Ovary (tissue), 3 donors: ENCODE measurements around the gene AP4B1.

Source experiments
- EP300 ChIP-seq: sonication (generic); formaldehyde crosslinking; IDR thresholded peaks from one replicate; pipeline ENCODE4 v1.6.1; 2017; ENCODE audit warnings: antibody characterized with exemption
- POLR2A ChIP-seq: fragments of 450-650 bp; IDR thresholded peaks from one replicate; pipeline ENCODE4 v1.6.1; 2017; ENCODE audit warnings: antibody characterized with exemption, mild to moderate bottlenecking, moderate library complexity
- TF ChIP-seq, protein P1 (sequence below), 3 donors: fragments of 450-650 bp in 2 of 3; fragments of 200-600 bp in 1 of 3; IDR thresholded peaks; one replicate each; pipeline versions ENCODE4 v1.5.1 to v1.8.0; 2016 to 2022; ENCODE audit warnings: antibody characterized with exemption in 3 of 3, mild to moderate bottlenecking in 1 of 3
- donor health status: DM: no; HTN: no; CAD: no.

DNA sequence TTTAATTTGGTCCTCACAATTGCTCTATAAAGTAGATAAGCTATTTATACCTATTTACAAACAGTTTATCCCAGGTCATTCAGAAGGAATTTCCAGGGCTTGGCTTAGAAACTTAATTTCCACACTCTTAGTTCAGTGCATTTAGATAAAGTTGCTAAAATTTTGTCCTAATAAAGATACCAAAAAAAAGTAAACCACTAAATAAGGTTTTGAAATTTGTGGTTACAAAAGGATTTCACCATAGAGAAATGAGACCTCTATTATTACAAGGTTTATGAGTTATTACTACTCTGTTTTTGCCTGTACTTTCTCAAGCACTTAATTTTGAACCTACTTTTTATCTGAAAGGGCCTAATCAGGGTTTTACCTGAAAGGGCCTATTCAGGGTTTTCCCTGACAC lies 55.5 kb downstream of the AP4B1 start:
- TF ChIP-seq, protein P1, sequence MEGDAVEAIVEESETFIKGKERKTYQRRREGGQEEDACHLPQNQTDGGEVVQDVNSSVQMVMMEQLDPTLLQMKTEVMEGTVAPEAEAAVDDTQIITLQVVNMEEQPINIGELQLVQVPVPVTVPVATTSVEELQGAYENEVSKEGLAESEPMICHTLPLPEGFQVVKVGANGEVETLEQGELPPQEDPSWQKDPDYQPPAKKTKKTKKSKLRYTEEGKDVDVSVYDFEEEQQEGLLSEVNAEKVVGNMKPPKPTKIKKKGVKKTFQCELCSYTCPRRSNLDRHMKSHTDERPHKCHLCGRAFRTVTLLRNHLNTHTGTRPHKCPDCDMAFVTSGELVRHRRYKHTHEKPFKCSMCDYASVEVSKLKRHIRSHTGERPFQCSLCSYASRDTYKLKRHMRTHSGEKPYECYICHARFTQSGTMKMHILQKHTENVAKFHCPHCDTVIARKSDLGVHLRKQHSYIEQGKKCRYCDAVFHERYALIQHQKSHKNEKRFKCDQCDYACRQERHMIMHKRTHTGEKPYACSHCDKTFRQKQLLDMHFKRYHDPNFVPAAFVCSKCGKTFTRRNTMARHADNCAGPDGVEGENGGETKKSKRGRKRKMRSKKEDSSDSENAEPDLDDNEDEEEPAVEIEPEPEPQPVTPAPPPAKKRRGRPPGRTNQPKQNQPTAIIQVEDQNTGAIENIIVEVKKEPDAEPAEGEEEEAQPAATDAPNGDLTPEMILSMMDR (IDR thresholded peaks at IDR 0.05): no peak
- no peak for TF ChIP-seq EP300
- no peak for TF ChIP-seq POLR2A
